PC-9 (cell line): ENCODE data around the gene CAMSAP3.

Source experiments
- CTCF ChIP-seq: fragments of 200-600 bp; sonication (generic); conservative IDR thresholded peaks from 2 replicates; pipeline ENCODE4 v1.6.1; 2017; ENCODE audit warnings: mixed run types, antibody characterized with exemption, mild to moderate bottlenecking, moderate library complexity
- EZH2 ChIP-seq: fragments of 200-600 bp; sonication (generic); IDR thresholded peaks from 2 replicates; pipeline ENCODE4 v1.8.0; 2017; ENCODE audit warnings: antibody characterized with exemption, low read depth

GRCh38 chr19:7550987-7551761, 44.5 kb upstream of the CAMSAP3 start:
- TF ChIP-seq CTCF = no peak
- TF ChIP-seq EZH2 = no peak
